Esophagus muscularis mucosa (tissue), 4 donors: ENCODE measurements around the gene SRRT. TPM values are rescaled to one million over a fixed set of nuclear protein-coding genes. Genes with fewer than 3 reads are reported as not detected.

Source experiments
- DNase-seq: peaks from one replicate; pipeline ENCODE4 v3.0.0-alpha.2; 2017; ENCODE audit errors: extremely low spot score
- H3K27ac ChIP-seq, 4 donors: fragments of 200-600 bp; sonication (generic); replicated peaks in 1 of 4; 1 replicate in 3 of 4; 2 replicates in 1 of 4; pipeline ENCODE4 v1.5.1; 2016 to 2019; ENCODE audit warnings: mild to moderate bottlenecking in 1 of 4
- H3K27me3 ChIP-seq, 4 donors: fragments of 200-600 bp; sonication (generic); one replicate each; pipeline versions ENCODE4 v1.5.1 to v1.6.0; 2016 to 2019
- H3K36me3 ChIP-seq, 4 donors: fragments of 200-600 bp; sonication (generic); one replicate each; pipeline ENCODE4 v1.5.1; 2016 to 2019
- H3K4me1 ChIP-seq, 4 donors: fragments of 200-600 bp; sonication (generic); one replicate each; pipeline ENCODE4 v1.5.1; 2016 to 2019
- H3K4me3 ChIP-seq, 4 donors: fragments of 200-600 bp; sonication (generic); 1 replicate in 2 of 4; 2 replicates in 2 of 4; pipeline ENCODE4 v1.5.1; 2016 to 2019; ENCODE audit warnings: mild to moderate bottlenecking in 4 of 4, moderate library complexity in 1 of 4
- H3K9me3 ChIP-seq, 4 donors: fragments of 200-600 bp; sonication (generic); 1 replicate in 3 of 4; 2 replicates in 1 of 4; pipeline ENCODE4 v1.5.1; 2016 to 2019
- EP300 ChIP-seq: sonication (generic); formaldehyde crosslinking; IDR thresholded peaks from one replicate; pipeline ENCODE4 v1.6.1; 2017; ENCODE audit warnings: antibody characterized with exemption
- POLR2A ChIP-seq: fragments of 450-650 bp; IDR thresholded peaks from one replicate; pipeline ENCODE4 v1.6.1; 2017; ENCODE audit warnings: antibody characterized with exemption, moderate library complexity, mild to moderate bottlenecking, low read depth
- POLR2AphosphoS5 ChIP-seq, 2 donors: sonication (generic); formaldehyde crosslinking; IDR thresholded peaks; one replicate each; pipeline ENCODE4 v1.6.1; 2017; ENCODE audit warnings: antibody characterized with exemption in 2 of 2
- WGBS: methylation state at CpG from one replicate; pipeline ENCODE4 v1.1.5; 2018; 5-methylcytosine and 5-hydroxymethylcytosine counted together
- intact Hi-C: fragments of 100-400 bp; cut with DNase I; formaldehyde crosslinking; loops from one replicate; pipeline ENCODE4 v1.15.1; 2023
- total RNA-seq, 4 donors: library from RNA; depleted of rRNA; stranded (reverse); fragments of >200 nt; gene quantifications; one replicate each; pipeline versions ENCODE4 v1.1.0 to v1.2.1, GENCODE V29; 2016
- TF ChIP-seq, protein P1 (sequence below), 3 experiments: fragments of 200-600 bp in 2 of 3; fragments of 450-650 bp in 1 of 3; sonication (generic) in 2 of 3; IDR thresholded peaks; one replicate each; pipeline ENCODE4 v1.5.1; 2017 to 2019; ENCODE audit warnings: antibody characterized with exemption in 3 of 3, mild to moderate bottlenecking in 2 of 3, moderate library complexity in 1 of 3

The SRRT gene
- total RNA-seq, 4 donors from 2014 or later, result 47.2 to 69.6 (median 61.7) TPM

DNA sequence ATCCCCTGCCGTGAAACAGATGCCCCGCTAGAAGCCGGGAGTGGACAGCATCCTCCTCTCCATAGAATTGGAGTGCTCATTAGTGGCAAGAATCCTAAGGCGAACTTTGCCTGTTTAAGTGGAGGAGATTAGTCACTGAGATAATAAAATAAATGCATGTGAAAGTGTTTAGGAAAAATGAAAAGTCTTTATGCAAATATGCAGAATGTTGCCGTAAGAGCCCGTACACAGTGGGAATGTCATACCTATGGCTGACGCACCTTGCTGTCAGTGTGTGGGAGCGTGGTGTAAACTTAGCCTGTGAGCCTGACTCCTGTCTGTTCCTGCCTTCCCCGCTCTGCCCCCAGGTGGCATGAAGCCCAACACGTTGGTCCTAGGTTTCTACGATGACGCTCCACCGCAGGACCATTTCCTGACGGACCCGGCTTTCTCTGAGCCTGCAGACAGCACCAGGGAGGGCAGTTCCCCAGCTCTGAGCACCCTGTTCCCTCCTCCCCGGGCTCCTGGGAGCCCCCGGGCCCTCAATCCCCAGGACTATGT lies 9.5 kb upstream of the SRRT start:
- intact Hi-C loops, result no loop called here
- no peaks in the 10 kb centered on the region for H3K9me3 ChIP-seq
- WGBS, result 74% methylated on average over 9 of the region's 17 CpGs
- TF ChIP-seq, protein P1, sequence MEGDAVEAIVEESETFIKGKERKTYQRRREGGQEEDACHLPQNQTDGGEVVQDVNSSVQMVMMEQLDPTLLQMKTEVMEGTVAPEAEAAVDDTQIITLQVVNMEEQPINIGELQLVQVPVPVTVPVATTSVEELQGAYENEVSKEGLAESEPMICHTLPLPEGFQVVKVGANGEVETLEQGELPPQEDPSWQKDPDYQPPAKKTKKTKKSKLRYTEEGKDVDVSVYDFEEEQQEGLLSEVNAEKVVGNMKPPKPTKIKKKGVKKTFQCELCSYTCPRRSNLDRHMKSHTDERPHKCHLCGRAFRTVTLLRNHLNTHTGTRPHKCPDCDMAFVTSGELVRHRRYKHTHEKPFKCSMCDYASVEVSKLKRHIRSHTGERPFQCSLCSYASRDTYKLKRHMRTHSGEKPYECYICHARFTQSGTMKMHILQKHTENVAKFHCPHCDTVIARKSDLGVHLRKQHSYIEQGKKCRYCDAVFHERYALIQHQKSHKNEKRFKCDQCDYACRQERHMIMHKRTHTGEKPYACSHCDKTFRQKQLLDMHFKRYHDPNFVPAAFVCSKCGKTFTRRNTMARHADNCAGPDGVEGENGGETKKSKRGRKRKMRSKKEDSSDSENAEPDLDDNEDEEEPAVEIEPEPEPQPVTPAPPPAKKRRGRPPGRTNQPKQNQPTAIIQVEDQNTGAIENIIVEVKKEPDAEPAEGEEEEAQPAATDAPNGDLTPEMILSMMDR (IDR thresholded peaks at IDR 0.05), result no peak
- TF ChIP-seq POLR2AphosphoS5 (IDR thresholded peaks at IDR 0.05) (no peak), POLR2A (no peak), EP300 (no peak)
- peaks cover 30 to 55% (median 49%) of the 10 kb centered on the region in 4 donors for H3K4me1 ChIP-seq
- H3K4me3 ChIP-seq, result peak overlapping the region in 2 of 4 donors; percentile 81 to 99
- DNase-seq, result no peak
- H3K27me3 ChIP-seq, result no peaks in the 10 kb centered on the region
- H3K36me3 ChIP-seq, result peaks cover 15 to 51% (median 29%) of the 10 kb centered on the region in 4 donors
- peak overlapping the region; percentile 95 to 99 (median 97) for H3K27ac ChIP-seq

DNA sequence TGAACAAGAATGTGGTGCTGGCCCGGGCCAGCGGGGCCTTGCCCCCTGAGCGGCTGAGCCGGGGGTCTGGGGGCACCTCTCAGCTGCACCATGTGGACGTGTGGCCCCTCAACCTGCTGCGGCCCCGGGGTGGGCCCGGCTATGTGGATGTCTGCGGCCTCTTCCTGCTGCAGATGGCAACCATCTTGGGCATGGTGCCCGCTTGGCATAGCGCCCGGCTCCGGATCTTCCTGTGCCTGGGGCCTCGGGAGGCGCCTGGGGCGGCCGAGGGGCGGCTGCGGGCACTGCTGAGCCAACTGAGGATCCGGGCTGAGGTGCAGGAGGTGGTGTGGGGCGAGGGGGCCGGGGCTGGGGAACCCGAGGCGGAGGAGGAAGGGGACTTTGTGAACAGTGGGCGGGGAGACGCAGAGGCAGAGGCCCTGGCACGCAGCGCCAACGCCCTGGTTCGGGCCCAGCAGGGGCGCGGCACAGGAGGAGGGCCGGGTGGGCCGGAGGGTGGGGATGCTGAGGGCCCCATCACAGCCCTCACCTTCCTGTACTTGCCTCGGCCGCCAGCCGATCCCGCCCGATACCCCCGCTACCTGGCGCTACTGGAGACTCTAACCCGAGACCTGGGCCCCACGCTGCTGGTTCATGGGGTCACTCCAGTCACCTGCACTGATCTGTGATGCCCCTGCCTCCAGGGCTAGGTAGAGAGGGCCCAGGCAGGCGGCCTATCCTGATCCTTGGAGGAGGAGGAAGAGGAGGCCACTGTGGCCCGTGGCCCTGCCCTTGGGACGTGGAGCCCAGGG lies 8.8 kb upstream of the SRRT start:
- DNase-seq, result no peak
- no peak for TF ChIP-seq EP300
- peak in 1 of 2 donors; percentile 57 for TF ChIP-seq POLR2AphosphoS5 (IDR thresholded peaks at IDR 0.05)
- Histone ChIP-seq H3K36me3 (peaks cover 11 to 51% (median 30%) of the 10 kb centered on the region in 4 donors), H3K4me3 (peak overlapping the region; percentile 79 to 99 (median 84)), H3K27ac (peak overlapping the region; percentile 95 to 99 (median 97)), H3K4me1 (peaks cover 30 to 55% (median 50%) of the 10 kb centered on the region in 4 donors), H3K27me3 (no peaks in the 10 kb centered on the region), H3K9me3 (no peaks in the 10 kb centered on the region)
- intact Hi-C loops, result no loop called here
- 62% methylated on average over 15 of the region's 46 CpGs for WGBS

DNA sequence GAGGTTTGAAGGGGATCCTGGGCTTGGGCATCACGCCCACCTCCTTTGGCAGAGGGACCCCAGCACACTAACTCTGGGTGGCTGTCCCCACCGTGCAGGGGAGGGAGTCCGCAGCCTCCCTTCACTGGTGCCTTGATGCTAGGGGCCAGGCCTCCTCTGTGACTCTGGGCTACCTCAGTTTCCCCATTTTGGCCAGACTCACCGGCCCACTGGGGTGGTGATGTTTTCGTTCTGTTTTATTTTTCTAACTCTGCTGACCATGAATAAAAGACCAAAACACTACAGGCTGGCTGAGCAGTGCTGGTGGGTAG lies 8.2 kb upstream of the SRRT start:
- Histone ChIP-seq H3K9me3 (no peaks in the 10 kb centered on the region), H3K4me1 (peaks cover 30 to 55% (median 50%) of the 10 kb centered on the region in 4 donors), H3K27ac (peak overlapping the region; percentile 95 to 99 (median 97)), H3K4me3 (peak overlapping the region; percentile 79 to 99 (median 84)), H3K36me3 (peaks cover 11 to 51% (median 30%) of the 10 kb centered on the region in 4 donors), H3K27me3 (no peaks in the 10 kb centered on the region)
- intact Hi-C loops, result no loop called here
- 41% methylated on average over 5 of the region's 5 CpGs for WGBS
- TF ChIP-seq POLR2AphosphoS5 (IDR thresholded peaks at IDR 0.05), result no peak
- no peak for TF ChIP-seq EP300
- no peak for TF ChIP-seq POLR2A
- TF ChIP-seq, protein P1 (IDR thresholded peaks at IDR 0.05), result no peak
- no peak for DNase-seq

DNA sequence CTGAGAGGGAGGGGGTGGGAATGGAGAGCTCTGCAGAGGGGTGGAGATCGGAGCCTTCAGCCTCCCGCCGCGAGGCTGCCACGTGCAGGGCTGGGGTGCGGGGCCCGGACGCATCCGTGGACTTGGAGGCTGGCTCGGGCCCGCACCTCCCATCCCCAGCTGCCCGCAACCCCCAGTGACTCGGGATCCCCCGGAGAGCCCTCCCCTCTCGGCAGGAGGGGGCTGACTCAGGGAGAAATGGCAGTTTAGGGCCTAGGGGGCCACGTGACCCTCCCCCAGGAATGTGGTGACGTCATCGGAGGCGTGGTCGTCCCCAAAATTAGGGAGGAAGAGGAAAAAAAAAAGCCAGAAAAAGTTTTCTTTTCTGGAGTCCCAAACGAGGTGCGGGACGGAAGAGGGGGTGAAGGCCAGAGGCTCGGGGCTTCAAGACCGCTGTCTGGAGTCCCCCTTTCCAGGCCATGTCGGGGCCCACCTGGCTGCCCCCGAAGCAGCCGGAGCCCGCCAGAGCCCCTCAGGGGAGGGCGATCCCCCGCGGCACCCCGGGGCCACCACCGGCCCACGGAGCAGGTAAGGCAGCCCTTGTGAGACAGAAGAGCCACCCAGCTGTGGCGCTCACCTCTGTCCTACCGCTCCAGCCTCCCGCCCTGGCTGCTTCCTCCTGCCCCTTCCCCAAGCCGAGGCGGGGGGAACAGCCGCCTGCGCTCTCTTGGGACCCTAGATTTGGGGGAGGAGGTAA lies 7.7 kb upstream of the SRRT start, which contains the start of gene TRIP6:
TSS of gene TRIP6 (plus strand) at position 348 of the 736 bp plus-strand sequence. CDS start at position 459, 111 bp downstream.
- H3K36me3 ChIP-seq, result peaks cover 9 to 51% (median 30%) of the 10 kb centered on the region in 4 donors
- TF ChIP-seq POLR2A (no peak), EP300 (no peak), POLR2AphosphoS5 (IDR thresholded peaks at IDR 0.05) (peak; percentile 78 to 81)
- TF ChIP-seq, protein P1 (IDR thresholded peaks at IDR 0.05), result no peak
- peak within 1 kb of the TSS; percentile 79 to 99 (median 84) for H3K4me3 ChIP-seq
- peaks cover 30 to 55% (median 50%) of the 10 kb centered on the region in 4 donors for H3K4me1 ChIP-seq
- peak within 1 kb of the TSS; percentile 95 to 99 (median 97) for H3K27ac ChIP-seq
- DNase-seq, result peak; percentile 97
- no peaks in the 10 kb centered on the region for H3K27me3 ChIP-seq
- H3K9me3 ChIP-seq, result no peaks in the 10 kb centered on the region
- under 1% methylated on average over 24 of the region's 42 CpGs for WGBS
- intact Hi-C loops, result no loop called here
